Measurements from ENCODE around the gene FGFR4. TPM values are rescaled to one million over a fixed set of nuclear protein-coding genes. Genes with fewer than 3 reads are reported as not detected.

FGFR4 gene
- 1 to 10 TPM in 2 of 4 donors, not detected in 2; 1.1 TPM for total RNA-seq

GRCh38 chr5:177086654-177087397, at the start of gene FGFR4:
FGFR4 (plus strand) TSS chr5:177086915; CDS start chr5:177089603, 2,688 bp downstream.
- no peak for TF ChIP-seq CTCF (IDR thresholded peaks at IDR 0.05; ENCODE audit: low read depth)

GRCh38 chr5:177036921-177037320, 49.8 kb upstream of the FGFR4 start:
- no peak for TF ChIP-seq CTCF (IDR thresholded peaks at IDR 0.05; ENCODE audit: low read depth)

GRCh38 chr5:177040814-177041420, 45.8 kb upstream of the FGFR4 start:
- TF ChIP-seq CTCF (IDR thresholded peaks at IDR 0.05; ENCODE audit: low read depth) = no peak

- no peak for TF ChIP-seq CTCF (IDR thresholded peaks at IDR 0.05; ENCODE audit: low read depth)
Observed at GRCh38 chr5:177041936-177042335, 44.8 kb upstream of the FGFR4 start.

GRCh38 chr5:177043114-177043513, 43.6 kb upstream of the FGFR4 start:
- TF ChIP-seq CTCF (IDR thresholded peaks at IDR 0.05; ENCODE audit: low read depth) = no peak

- TF ChIP-seq CTCF (IDR thresholded peaks at IDR 0.05; ENCODE audit: low read depth) = no peak
Observed at GRCh38 chr5:177043958-177044357, 42.8 kb upstream of the FGFR4 start.

- no peak for TF ChIP-seq CTCF (IDR thresholded peaks at IDR 0.05; ENCODE audit: low read depth)
Observed at GRCh38 chr5:177044641-177045040, 42.1 kb upstream of the FGFR4 start.
